ENCODE data around the gene RASSF5. TPM values are rescaled to one million over a fixed set of nuclear protein-coding genes. Genes with fewer than 3 reads are reported as not detected.

Gene RASSF5
- total and polyA plus RNA-seq, 2 of the 13 experiments (the other 11 are each of a cell fraction or from before 2014, with no cell fraction given): 0.18 to 0.40 TPM

- TF ChIP-seq FOXO1 (CRISPR knock-in tag; IDR thresholded peaks at IDR 0.05) (no peak), ZNF224 (CRISPR knock-in tag; IDR thresholded peaks at IDR 0.05) (0 out of 2 replicates have a peak, but pooled peaks have one; percentile 26), ZNF276 (CRISPR knock-in tag; IDR thresholded peaks at IDR 0.05; ENCODE audit: low read depth) (no peak), CTCF (CRISPR knock-in tag; IDR thresholded peaks at IDR 0.05) (peak; percentile 86)
These were observed 37.4 kb downstream of the RASSF5 start (continued) for GRCh38 chr1:206544562-206545257.

- no TSS peak for BruUV-seq (replicated peaks)
- Histone ChIP-seq H3K9me3 (ENCODE audit: low read length) (no peaks in the 10 kb centered on the region), H3K4me3 (replicated peaks in 1 of 3; ENCODE audit: insufficient read depth in 1 of 3, low read depth in 2 of 3, low read length in 3 of 3) (no peak overlapping the region), H3K4me1 (ENCODE audit: insufficient read depth, low read length) (no peaks in the 10 kb centered on the region), H3K27ac (ENCODE audit: extremely low read length, insufficient read depth, low read length) (no peak overlapping the region), H4K20me1 (ENCODE audit: insufficient read depth, low read length) (no peaks in the 10 kb centered on the region; the same call in 1 of the 2 replicates), H3K79me2 (ENCODE audit: insufficient read depth, low read length) (no peaks in the 10 kb centered on the region), H3K4me2 (ENCODE audit: low read depth, low read length) (no peak overlapping the region), H3K9ac (ENCODE audit: insufficient read depth, low read depth, low read length) (no peak overlapping the region), H3K27me3 (ENCODE audit: control insufficient read depth in 1 of 2, insufficient read depth in 2 of 2, low read length in 2 of 2) (no peaks in the 10 kb centered on the region; a peak in 1 of 5 replicates), H2AFZ (ENCODE audit: low read length) (no peak overlapping the region), H3K36me3 (replicated peaks in 1 of 2; ENCODE audit: control insufficient read depth in 1 of 2, insufficient read depth in 2 of 2, low read length in 2 of 2) (no peaks in the 10 kb centered on the region)
- ATAC-seq (no peak), FAIRE-seq (no peak), DNase-seq (ENCODE audit: low spot score) (no peak)
- ChIA-PET CTCF (ENCODE audit: low intra/inter-chr PET ratio, low total read pairs) (interaction anchor here (1.2 to 3.0 kb wide), 2 partner anchors 38 to 119 kb away, joined by 3 to 33 read pairs; no protein-coding TSS in a partner anchor), POLR2A (no interaction called here)
- intact Hi-C loops (cut with micrococcal nuclease; ENCODE audit: unreplicated experiment): loop anchor here (1.0 kb wide), 1 partner anchor 38 kb away; no protein-coding TSS in a partner anchor
- 100% methylated on average over 1 of the region's 1 CpG for WGBS (ENCODE audit: low lambda C conversion rate)
- in situ Hi-C loops (cut with HindIII; ENCODE audit: extremely low pct_ligation_motif_present, low pct_unique_long_range_greater_than_20kb): no loop called here
- TF ChIP-seq ZNF362 (CRISPR knock-in tag; IDR thresholded peaks at IDR 0.05; ENCODE audit: borderline replicate concordance): no peak
- TF ChIP-seq BORCS8-MEF2B (CRISPR knock-in tag; IDR thresholded peaks at IDR 0.05): no peak
- TF ChIP-seq STAT6 (CRISPR knock-in tag; IDR thresholded peaks at IDR 0.05; ENCODE audit: borderline replicate concordance): no peak
- TF ChIP-seq HOXA3 (CRISPR knock-in tag; IDR thresholded peaks at IDR 0.05): no peak
- no peak for TF ChIP-seq SOX5 (CRISPR knock-in tag; IDR thresholded peaks at IDR 0.05; ENCODE audit: borderline replicate concordance)
- no peak for TF ChIP-seq ZNF615 (CRISPR knock-in tag; IDR thresholded peaks at IDR 0.05; ENCODE audit: borderline replicate concordance)
- no peak for TF ChIP-seq ZMAT3 (CRISPR knock-in tag; conservative IDR thresholded peaks at IDR 0.05)
- no peak for TF ChIP-seq PHF8 (CRISPR knock-in tag; IDR thresholded peaks at IDR 0.05)
These were observed 38.0 kb downstream of the RASSF5 start for GRCh38 chr1:206545351-206545750.
